ENCODE data around the gene AGAP2.

DNA sequence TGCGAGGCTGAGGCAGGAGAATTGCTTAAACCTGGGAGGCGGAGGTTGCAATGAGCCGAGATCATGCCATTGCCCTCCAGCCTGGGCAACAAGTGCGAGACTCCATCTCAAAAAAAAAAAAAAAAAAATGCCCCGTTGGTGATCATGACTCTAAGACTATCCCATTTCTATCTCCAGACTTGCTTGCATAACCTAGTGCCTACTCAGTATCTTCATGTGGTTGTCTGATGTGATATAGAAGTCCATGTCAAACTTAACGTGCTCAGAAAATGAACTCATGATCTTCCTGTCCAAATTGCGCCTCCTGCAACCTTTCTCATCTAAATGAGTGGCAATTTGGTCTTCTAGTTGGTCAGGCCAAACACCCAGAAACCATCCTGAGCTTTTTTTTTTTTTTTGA lies 39.4 kb upstream of the AGAP2 start:
- no peak for TF ChIP-seq CTCF (IDR thresholded peaks at IDR 0.05; ENCODE audit: insufficient read depth, low read depth, low read length)
- no peak for TF ChIP-seq EZH2 (IDR thresholded peaks at IDR 0.05; ENCODE audit: insufficient read depth, low read length)
